Endothelial cell of umbilical vein (primary cell): Measurements from ENCODE around the gene SEC14L6.

Source experiments
- CTCF ChIP-seq, 2 donors: IDR thresholded peaks; 1 replicate in 1 of 2; 2 replicates in 1 of 2; pipeline ENCODE4 v1.5.1; 2011; ENCODE audit warnings: low read length in 2 of 2, mild to moderate bottlenecking in 2 of 2, moderate library complexity in 2 of 2, control low read depth in 1 of 2, inconsistent platforms in 1 of 2, low read depth in 1 of 2; ENCODE audit not compliant: insufficient read depth in 1 of 2; ENCODE audit errors: extremely low read depth in 1 of 2
- FOS ChIP-seq: IDR thresholded peaks from 2 replicates; pipeline ENCODE4 v1.6.1; 2011; ENCODE audit warnings: mild to moderate bottlenecking, low read length, moderate library complexity, borderline replicate concordance; ENCODE audit not compliant: insufficient read depth
- GATA2 ChIP-seq: IDR thresholded peaks from 2 replicates; pipeline ENCODE4 v1.7.0; 2011; ENCODE audit warnings: low read depth, mild to moderate bottlenecking, moderate library complexity, mixed read lengths, low read length; ENCODE audit not compliant: insufficient read length, insufficient read depth
- MYC ChIP-seq: IDR thresholded peaks from one replicate; pipeline ENCODE4 v1.6.1; 2011; ENCODE audit warnings: mild to moderate bottlenecking, low read depth, low read length
- POLR2A ChIP-seq: IDR thresholded peaks from 2 replicates; pipeline ENCODE4 v1.6.1; 2012; ENCODE audit warnings: low read depth, mild to moderate bottlenecking, control low read depth, low read length
- POLR2AphosphoS5 ChIP-seq: IDR thresholded peaks from 2 replicates; pipeline ENCODE4 v1.6.1; 2012; ENCODE audit warnings: low read depth, mild to moderate bottlenecking, control low read depth, low read length, moderate library complexity; ENCODE audit not compliant: insufficient read depth

GRCh38 chr22:30486661-30487115 is 59.9 kb downstream of the SEC14L6 start:
- TF ChIP-seq POLR2A = no peak
- no peak for TF ChIP-seq CTCF (IDR thresholded peaks at IDR 0.05; ENCODE audit: extremely low read depth in 1 of 2, insufficient read depth in 1 of 2, low read depth in 1 of 2, low read length in 2 of 2)
- TF ChIP-seq FOS = no peak
- no peak for TF ChIP-seq POLR2AphosphoS5
- TF ChIP-seq MYC = no peak
- TF ChIP-seq GATA2 = no peak
